NCI-H1694 treated with DMSO at 0.1 percent for 48 hours (cell line): ENCODE data around the gene SEMA4B.
"Not testable (repeated sequence)": the region's sequence is repeated elsewhere in the genome, so short reads cannot be mapped to it uniquely, and the experiment has no call there.

Experiments used
- DNase-seq: peaks from one replicate; lab custom pipeline; 2025; lab: John Stamatoyannopoulos, UW

Gene SEMA4B

GRCh38 chr15:90178468-90179435 lies 22.4 kb upstream of the SEMA4B start:
- DNase-seq, result no peak

GRCh38 chr15:90181776-90182175 lies 19.4 kb upstream of the SEMA4B start:
- no peak for DNase-seq

GRCh38 chr15:90184119-90184785 lies 16.9 kb upstream of the SEMA4B start:
- no peak for DNase-seq

- DNase-seq, result peak; percentile 12
These were observed 16.1 kb upstream of the SEMA4B start for GRCh38 chr15:90184786-90185704.

- DNase-seq, result no peak
These were observed 13.8 kb upstream of the SEMA4B start for GRCh38 chr15:90187257-90187868.

GRCh38 chr15:90188065-90188464 lies 13.1 kb upstream of the SEMA4B start:
- not testable (repeated sequence) for DNase-seq

- DNase-seq, result no peak
These were observed 12.0 kb upstream of the SEMA4B start for GRCh38 chr15:90188914-90189748.

GRCh38 chr15:90189781-90190467 lies 11.2 kb upstream of the SEMA4B start:
- DNase-seq, result no peak

GRCh38 chr15:90190606-90191343 lies 10.4 kb upstream of the SEMA4B start:
- DNase-seq, result no peak

- DNase-seq, result no peak
These were observed 9.8 kb upstream of the SEMA4B start for GRCh38 chr15:90191344-90191687.

GRCh38 chr15:90191794-90192509 lies 9.2 kb upstream of the SEMA4B start:
- peak; percentile 93 for DNase-seq

GRCh38 chr15:90192961-90193786 lies 8.0 kb upstream of the SEMA4B start:
- DNase-seq, result no peak

GRCh38 chr15:90194655-90195054 lies 6.5 kb upstream of the SEMA4B start:
- DNase-seq, result no peak

GRCh38 chr15:90200534-90201129 lies 498 bp upstream of the SEMA4B start:
- DNase-seq, result no peak

- DNase-seq, result no peak
These were observed 830 bp downstream of the SEMA4B start for GRCh38 chr15:90201944-90202375.

- DNase-seq, result no peak
These were observed 1.8 kb downstream of the SEMA4B start for GRCh38 chr15:90202929-90203328.

GRCh38 chr15:90203473-90203872 lies 2.3 kb downstream of the SEMA4B start:
- DNase-seq, result no peak
